GM18526 (cell line): Measurements from ENCODE around the gene AMPH.

Experiments
- POLR2A ChIP-seq: IDR thresholded peaks from 3 replicates; pipeline ENCODE4 v1.6.1; 2011; ENCODE audit not compliant: insufficient read length; ENCODE audit errors: extremely low read depth

AMPH gene

DNA sequence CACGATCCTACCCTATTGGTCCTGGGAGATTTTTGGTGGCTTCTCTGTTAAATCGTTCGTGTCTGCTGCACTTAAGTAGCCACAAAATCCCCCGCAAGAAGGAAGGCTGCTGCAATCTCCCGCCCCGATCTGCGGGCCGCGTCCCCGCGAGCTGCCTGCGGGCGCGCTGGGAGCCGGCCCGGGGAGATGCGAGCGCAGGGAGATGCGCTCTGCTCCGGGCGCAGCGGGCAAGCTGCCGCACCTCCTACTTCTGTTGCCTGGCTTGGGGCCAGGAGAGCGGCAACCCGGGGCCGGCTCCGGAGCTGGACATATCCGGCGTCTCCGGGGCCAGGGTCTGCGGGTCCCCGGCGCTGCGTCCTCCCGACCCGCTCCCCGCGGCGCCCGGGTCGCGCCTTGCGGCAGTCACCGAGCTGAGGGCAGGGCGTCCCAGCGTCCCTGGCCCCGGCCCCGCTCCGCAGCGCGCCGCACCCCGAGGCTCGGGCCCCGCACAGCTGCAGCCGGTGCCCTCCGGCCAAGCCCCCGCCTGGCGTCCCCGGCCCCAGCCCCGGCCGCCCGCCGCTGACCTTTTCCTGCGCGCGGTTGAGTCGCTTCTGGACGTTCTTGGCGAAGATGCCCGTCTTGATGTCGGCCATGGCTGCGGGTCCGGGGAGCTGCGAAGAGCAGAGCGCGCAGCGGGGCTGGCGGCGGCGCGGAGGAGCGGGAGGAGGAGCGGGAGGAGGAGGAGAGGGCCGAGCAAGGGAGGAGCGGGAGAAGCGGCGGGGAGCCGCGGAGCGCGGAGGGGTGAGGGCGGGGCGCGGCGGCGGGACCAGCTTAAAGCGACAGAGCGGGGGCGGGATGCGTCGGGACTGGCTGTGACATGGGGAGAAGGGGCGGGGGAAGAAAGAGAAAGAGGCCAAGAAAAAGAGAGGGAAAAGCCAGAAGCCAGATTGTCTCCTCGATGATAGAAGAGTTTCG, at the start of gene AMPH:
Gene AMPH (minus strand): TSS at position 654 of the 954 bp plus-strand sequence. CDS start 22 bp downstream, at position 632.
- TF ChIP-seq POLR2A = no peak

- no peak for TF ChIP-seq POLR2A
Measured at GRCh38 chr7:38679419-38679818, 48.2 kb upstream of the AMPH start.

DNA sequence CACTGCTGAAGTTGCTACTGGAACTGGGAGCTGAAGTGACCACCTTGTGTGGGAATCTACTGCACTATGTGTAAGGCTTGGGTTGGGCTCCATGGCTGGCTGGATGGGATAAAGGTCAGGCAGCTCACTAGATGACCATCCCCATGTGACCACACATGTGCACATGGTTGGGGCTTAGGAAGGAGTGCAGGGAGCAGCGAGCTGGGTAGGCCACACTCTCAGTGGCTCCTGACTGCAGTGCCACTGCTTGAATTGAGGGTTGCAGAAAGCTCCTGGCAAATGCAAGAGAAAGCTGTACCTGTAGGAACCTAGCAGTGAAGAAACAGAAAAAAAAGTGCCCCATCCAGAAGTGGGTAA, 47.5 kb upstream of the AMPH start:
- TF ChIP-seq POLR2A = no peak

GRCh38 chr7:38677981-38678697, 47.0 kb upstream of the AMPH start:
- no peak for TF ChIP-seq POLR2A

DNA sequence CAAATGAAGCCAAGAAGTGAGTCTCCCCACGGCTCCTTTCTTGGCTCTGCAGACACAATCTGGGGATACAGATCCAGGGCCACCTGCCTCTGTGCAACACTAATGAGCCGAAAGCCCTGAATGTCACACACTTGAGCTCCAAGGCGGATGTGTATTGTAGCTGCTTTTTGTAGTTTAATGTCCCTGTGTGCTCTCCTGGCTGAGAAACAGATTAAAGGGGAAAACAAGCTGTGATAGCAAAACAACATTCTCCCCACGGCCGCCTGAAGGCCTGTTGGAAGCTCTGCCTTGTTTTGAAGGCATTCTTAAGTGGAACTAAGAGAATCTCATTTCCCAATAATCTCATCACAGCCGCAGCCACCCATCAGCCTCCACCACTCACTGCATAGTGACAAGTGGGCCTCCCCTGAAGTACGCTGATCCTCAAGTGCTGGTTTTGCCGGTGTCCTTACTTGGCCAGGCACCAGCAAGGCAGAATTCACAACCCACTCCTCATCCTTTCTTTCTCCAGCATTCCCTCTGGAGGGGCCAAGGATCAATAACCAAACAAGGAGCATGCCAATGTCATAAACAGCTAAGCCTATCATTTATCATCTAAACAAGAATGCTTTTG, 44.4 kb upstream of the AMPH start:
- no peak for TF ChIP-seq POLR2A

- TF ChIP-seq POLR2A = no peak
Measured at GRCh38 chr7:38674513-38674912, 43.3 kb upstream of the AMPH start.

- TF ChIP-seq POLR2A = no peak
Measured at GRCh38 chr7:38673795-38674194, 42.6 kb upstream of the AMPH start.

DNA sequence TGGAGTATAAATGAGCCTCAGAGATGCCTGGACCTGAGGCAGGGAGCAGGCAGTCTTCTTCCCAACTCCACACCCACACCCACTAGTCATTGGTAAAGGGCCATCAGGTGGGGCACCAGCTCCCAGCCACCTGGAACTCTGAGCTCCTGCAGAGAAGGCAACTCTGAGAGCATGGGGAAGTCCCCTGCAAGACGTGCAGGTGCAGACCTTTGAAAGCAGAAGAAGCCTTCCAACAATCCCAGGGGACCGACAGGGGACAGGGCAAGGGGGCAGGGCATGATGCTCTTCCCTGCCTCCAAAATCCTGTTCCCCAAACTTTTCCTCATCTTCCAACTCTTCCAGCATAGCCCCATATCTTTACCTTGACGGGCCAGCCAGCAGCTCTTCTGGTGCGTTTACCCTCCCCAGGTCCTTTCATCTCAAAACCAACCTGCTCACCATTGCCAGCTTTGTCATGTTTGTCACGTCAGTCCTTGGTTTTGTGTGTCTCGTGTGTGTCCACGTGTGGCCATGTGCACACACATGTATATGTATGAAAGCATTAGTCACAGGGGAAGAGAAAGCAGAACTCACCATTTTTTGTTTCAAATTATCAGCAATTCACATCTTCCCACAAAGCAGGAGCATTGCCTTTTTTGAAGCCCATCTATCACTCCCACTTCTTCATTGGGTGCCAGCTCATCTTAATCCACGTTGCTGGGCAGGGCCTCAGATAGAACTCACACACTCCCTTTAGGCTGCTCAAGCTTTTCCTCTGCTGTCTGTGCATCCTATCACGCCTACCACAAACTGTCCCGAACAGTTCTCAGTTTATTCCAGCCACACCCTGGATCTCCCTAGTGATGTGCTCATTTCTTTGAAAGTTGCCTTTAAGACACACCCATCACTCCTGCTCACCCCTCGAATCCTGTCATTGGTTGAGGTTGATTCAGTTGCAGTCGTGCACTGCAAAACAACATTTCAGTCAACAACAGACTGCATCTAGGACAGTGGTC, 41.0 kb upstream of the AMPH start:
- no peak for TF ChIP-seq POLR2A

- no peak for TF ChIP-seq POLR2A
Measured at GRCh38 chr7:38669965-38670520, 38.9 kb upstream of the AMPH start.

- no peak for TF ChIP-seq POLR2A
Measured at GRCh38 chr7:38664972-38665371, 33.8 kb upstream of the AMPH start.

- TF ChIP-seq POLR2A = no peak
Measured at GRCh38 chr7:38660427-38661099, 29.4 kb upstream of the AMPH start.

DNA sequence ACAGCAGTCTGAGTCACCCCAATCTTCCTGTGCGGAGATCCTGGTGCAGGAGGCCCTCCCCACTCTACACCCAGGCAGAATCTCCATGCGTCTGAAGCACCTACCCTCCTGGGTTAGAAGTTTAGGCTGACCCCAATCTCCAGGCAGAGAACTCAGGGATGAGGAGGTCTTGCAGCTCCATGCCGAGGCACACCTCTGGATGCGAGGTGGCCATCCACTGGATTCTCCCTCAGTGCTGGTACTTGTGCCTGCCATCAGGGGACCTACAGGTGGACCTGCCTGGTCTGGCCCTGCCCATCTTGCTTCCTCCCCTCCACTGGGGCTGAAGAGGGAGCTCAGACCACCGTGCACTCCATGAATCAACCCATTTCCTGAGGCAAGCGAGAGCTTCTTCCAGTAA, 28.8 kb upstream of the AMPH start:
- TF ChIP-seq POLR2A = no peak

GRCh38 chr7:38658921-38659320, 27.7 kb upstream of the AMPH start:
- TF ChIP-seq POLR2A = no peak

DNA sequence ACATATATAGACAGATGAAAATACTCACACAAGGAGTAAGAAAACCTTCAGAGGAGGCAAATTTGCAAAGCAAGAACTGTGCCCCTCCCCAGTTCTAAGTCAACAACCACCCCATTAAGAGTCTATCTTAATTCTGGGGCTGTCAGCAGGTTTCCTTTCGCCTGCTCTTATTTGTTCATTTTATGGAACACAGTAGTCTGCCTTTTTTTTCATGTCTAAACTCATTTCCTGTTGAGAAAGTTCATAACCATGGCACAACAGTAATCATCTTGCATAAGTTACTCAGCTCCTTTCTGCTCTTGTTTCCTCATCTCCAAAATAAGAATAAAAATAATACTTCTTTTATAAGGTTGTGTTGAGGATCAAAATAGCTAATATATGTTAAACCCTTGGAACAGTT, 25.8 kb upstream of the AMPH start:
- TF ChIP-seq POLR2A = no peak
